Esophagus squamous epithelium (tissue), 5 donors: ENCODE data around the gene CNTN1. TPM values are rescaled to one million over a fixed set of nuclear protein-coding genes. Genes with fewer than 3 reads are reported as not detected.

ENCODE experiments used
- DNase-seq: peaks from one replicate; lab custom pipeline; 2025; lab: John Stamatoyannopoulos, UW
- H3K27ac ChIP-seq, 4 donors: fragments of 200-600 bp; sonication (generic); one replicate each; pipeline ENCODE4 v1.5.1; 2016 to 2019; ENCODE audit warnings: mild to moderate bottlenecking in 1 of 4
- H3K27me3 ChIP-seq, 4 donors: fragments of 200-600 bp; sonication (generic); 1 replicate in 3 of 4; 2 replicates in 1 of 4; pipeline versions ENCODE4 v1.5.1 to v1.6.0; 2017 to 2021; ENCODE audit warnings: antibody characterized with exemption in 1 of 4
- H3K36me3 ChIP-seq, 3 donors: fragments of 200-600 bp; sonication (generic); one replicate each; pipeline ENCODE4 v1.5.1; 2016 to 2019
- H3K4me1 ChIP-seq, 3 donors: fragments of 200-600 bp; sonication (generic); one replicate each; pipeline ENCODE4 v1.5.1; 2017 to 2019
- H3K4me3 ChIP-seq, 4 donors: fragments of 200-600 bp; sonication (generic); 1 replicate in 3 of 4; 2 replicates in 1 of 4; pipeline ENCODE4 v1.5.1; 2016 to 2019; ENCODE audit warnings: mild to moderate bottlenecking in 2 of 4, moderate library complexity in 1 of 4
- H3K9me3 ChIP-seq, 3 donors: fragments of 200-600 bp; sonication (generic); one replicate each; pipeline ENCODE4 v1.5.1; 2016 to 2019
- POLR2A ChIP-seq, 4 donors: fragments of 450-650 bp; IDR thresholded peaks; one replicate each; pipeline ENCODE4 v1.6.1; 2017; ENCODE audit warnings: antibody characterized with exemption in 4 of 4, mild to moderate bottlenecking in 4 of 4, moderate library complexity in 3 of 4
- WGBS, 2 donors: methylation state at CpG; one replicate each; pipeline ENCODE4 v1.1.5; 2018; 5-methylcytosine and 5-hydroxymethylcytosine counted together
- intact Hi-C: fragments of 100-400 bp; cut with DNase I; formaldehyde crosslinking; loops from one replicate; pipeline ENCODE4 v1.15.0; 2022
- total RNA-seq, 4 donors: library from RNA; depleted of rRNA; stranded (reverse); fragments of >200 nt; gene quantifications; one replicate each; pipeline ENCODE4 v1.1.0, GENCODE V29; 2016
- TF ChIP-seq, protein P1 (sequence below), 6 experiments: fragments of 450-650 bp in 4 of 6; fragments of 200-600 bp in 2 of 6; sonication (generic) in 2 of 6; IDR thresholded peaks; one replicate each; pipeline ENCODE4 v1.5.1; 2016 to 2019; ENCODE audit warnings: antibody characterized with exemption in 6 of 6, mild to moderate bottlenecking in 4 of 6, moderate library complexity in 4 of 6
- donor health status: DM: yes; HTN: yes; CAD: no.

The CNTN1 gene
- total RNA-seq, 4 donors from 2014 or later = 0.83 to 15.7 (median 5.8) TPM

DNA sequence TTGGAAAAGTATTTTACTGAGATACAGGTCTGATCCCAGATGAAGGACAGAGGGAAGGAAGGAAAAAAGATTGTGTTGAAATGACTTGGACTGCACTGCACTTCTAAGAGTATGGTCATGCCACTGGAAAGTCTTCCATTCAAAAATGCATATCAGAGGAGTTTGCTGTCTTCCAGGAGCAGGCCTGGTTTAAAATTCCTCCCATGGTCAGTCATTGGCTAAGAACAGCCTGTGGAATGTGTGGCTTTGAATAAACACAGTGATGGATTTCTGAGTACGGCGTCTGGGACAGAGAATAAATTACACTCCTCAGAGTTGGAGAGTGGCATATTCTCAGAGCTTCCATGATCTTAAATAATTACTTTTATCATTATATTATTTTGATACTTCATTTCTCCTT, 250.1 kb downstream of the CNTN1 start:
- no peak overlapping the region for H3K27ac ChIP-seq
- H3K4me1 ChIP-seq = no peaks in the 10 kb centered on the region
- H3K36me3 ChIP-seq = no peaks in the 10 kb centered on the region
- H3K9me3 ChIP-seq = no peaks in the 10 kb centered on the region
- no peak overlapping the region for H3K4me3 ChIP-seq
- DNase-seq = no peak
- 55 to 60% methylated on average over 2 of the region's 2 CpGs for WGBS, 2 donors
- TF ChIP-seq, protein P1, sequence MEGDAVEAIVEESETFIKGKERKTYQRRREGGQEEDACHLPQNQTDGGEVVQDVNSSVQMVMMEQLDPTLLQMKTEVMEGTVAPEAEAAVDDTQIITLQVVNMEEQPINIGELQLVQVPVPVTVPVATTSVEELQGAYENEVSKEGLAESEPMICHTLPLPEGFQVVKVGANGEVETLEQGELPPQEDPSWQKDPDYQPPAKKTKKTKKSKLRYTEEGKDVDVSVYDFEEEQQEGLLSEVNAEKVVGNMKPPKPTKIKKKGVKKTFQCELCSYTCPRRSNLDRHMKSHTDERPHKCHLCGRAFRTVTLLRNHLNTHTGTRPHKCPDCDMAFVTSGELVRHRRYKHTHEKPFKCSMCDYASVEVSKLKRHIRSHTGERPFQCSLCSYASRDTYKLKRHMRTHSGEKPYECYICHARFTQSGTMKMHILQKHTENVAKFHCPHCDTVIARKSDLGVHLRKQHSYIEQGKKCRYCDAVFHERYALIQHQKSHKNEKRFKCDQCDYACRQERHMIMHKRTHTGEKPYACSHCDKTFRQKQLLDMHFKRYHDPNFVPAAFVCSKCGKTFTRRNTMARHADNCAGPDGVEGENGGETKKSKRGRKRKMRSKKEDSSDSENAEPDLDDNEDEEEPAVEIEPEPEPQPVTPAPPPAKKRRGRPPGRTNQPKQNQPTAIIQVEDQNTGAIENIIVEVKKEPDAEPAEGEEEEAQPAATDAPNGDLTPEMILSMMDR (IDR thresholded peaks at IDR 0.05) = no peak
- no peak for TF ChIP-seq POLR2A (IDR thresholded peaks at IDR 0.05)
- intact Hi-C loops = no loop called here
- H3K27me3 ChIP-seq = peaks cover 0 to 16% (median 0%) of the 10 kb centered on the region in 4 donors

DNA sequence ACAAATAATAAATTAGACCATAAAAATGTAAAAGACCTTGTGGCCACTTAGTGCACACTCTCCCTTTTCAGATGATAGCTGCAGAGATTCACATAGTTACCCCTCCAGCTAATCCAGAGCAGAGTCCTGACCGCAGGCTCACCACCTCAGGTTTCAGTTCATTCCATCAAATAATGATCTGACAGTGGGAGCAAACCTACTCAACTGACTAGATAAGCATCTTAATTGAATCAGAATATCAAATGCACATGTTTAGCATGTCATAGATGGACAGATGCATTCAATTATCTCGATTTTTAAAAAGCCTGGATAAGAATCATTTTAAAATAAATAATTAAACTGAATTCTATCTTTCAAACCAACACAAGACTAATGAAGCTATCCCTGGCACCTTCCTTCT, 253.5 kb downstream of the CNTN1 start:
- Histone ChIP-seq H3K4me1 (no peaks in the 10 kb centered on the region), H3K27ac (no peak overlapping the region), H3K27me3 (peaks cover 0 to 35% (median 0%) of the 10 kb centered on the region in 4 donors), H3K36me3 (no peaks in the 10 kb centered on the region), H3K9me3 (no peaks in the 10 kb centered on the region), H3K4me3 (no peak overlapping the region)
- no peak for DNase-seq
- TF ChIP-seq POLR2A (IDR thresholded peaks at IDR 0.05) = no peak
- TF ChIP-seq, protein P1 (IDR thresholded peaks at IDR 0.05) = no peak
- intact Hi-C loops = no loop called here
- 85 to 88% methylated on average over 2 of the region's 2 CpGs for WGBS, 2 donors

DNA sequence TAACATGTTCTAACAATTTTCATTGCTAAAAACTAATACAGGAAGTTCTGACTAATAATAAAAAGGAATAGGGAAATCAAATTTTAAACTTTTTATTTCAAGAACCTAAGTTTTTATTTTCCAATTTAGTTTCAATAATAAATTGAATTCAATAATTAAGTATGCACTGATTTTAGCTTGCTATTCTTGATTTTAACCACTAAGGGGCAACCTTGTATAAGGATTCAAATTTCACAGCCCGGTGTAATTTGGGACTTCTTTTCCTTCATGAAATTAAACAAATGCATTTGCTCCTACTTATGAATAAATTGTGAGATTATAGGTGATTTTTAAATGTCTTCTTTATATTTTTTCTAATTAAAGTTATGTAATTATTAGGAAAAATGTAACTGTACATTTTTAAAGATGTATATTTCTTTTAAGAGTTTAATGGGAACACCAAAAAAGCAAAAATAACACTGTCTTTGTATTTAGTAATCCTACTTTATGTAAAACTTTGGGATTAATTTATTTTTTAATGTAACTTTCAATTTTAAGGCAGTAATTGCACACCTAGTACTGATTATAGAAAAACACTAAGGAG, 254.5 kb downstream of the CNTN1 start:
- TF ChIP-seq, protein P1 (IDR thresholded peaks at IDR 0.05) = peak in 5 of 6 experiments; percentile 21 to 76 (median 63)
- TF ChIP-seq POLR2A (IDR thresholded peaks at IDR 0.05) = no peak
- H3K27ac ChIP-seq = no peak overlapping the region
- no peaks in the 10 kb centered on the region for H3K4me1 ChIP-seq
- no peak for DNase-seq
- H3K9me3 ChIP-seq = no peaks in the 10 kb centered on the region
- intact Hi-C loops = no loop called here
- WGBS, 2 donors = 0% methylated on average over 1 of the region's 1 CpG
- no peak overlapping the region for H3K4me3 ChIP-seq
- H3K36me3 ChIP-seq = no peaks in the 10 kb centered on the region
- peaks cover 0 to 35% (median 0%) of the 10 kb centered on the region in 4 donors for H3K27me3 ChIP-seq

DNA sequence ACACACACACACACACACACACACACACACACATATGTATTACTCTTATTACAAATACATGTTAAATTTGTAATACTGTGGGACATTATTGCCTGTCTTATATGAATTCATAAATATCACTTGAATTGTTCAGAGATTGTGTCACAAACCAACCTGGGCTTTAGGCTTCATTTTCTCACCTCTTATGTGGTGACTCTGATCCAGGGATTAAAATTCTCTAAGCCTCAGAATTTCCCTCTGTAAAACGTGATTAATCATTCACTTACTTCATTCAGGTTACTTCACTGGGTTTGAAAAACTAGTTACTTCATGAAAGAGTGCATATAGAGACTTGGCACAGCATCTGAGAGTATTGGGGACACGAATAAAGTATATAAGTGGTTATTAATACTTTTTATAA, 255.6 kb downstream of the CNTN1 start:
- peaks cover 0 to 30% (median 0%) of the 10 kb centered on the region in 4 donors for H3K27me3 ChIP-seq
- H3K36me3 ChIP-seq = no peaks in the 10 kb centered on the region
- no peaks in the 10 kb centered on the region for H3K9me3 ChIP-seq
- DNase-seq = no peak
- intact Hi-C loops = no loop called here
- H3K4me1 ChIP-seq = no peaks in the 10 kb centered on the region
- H3K27ac ChIP-seq = no peak overlapping the region
- WGBS, 2 donors = 23 to 28% methylated on average over 2 of the region's 2 CpGs
- no peak for TF ChIP-seq POLR2A (IDR thresholded peaks at IDR 0.05)
- TF ChIP-seq, protein P1 (IDR thresholded peaks at IDR 0.05) = no peak
- H3K4me3 ChIP-seq = no peak overlapping the region

DNA sequence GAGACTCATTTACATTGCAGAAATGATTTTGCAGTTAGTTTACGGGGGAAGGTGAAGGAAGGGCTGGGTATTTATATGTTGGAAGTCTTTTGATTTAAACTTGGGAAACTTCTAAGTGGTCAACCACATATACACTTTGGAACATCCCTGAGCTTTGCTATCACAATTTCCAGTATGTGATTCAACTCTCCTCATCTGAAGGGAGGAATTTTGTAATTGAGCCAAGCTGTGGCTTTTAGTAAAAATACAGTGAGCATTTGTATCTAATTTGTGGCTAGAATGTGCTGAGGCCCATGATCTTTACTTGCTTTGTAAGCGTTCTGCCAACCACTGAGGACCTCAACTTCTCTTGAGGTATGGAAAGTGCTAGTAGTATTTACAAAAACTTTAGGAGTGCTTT, 260.8 kb downstream of the CNTN1 start:
- Histone ChIP-seq H3K4me3 (no peak overlapping the region), H3K9me3 (no peaks in the 10 kb centered on the region), H3K4me1 (no peaks in the 10 kb centered on the region), H3K27me3 (peaks cover 0 to 19% (median 0%) of the 10 kb centered on the region in 4 donors), H3K27ac (no peak overlapping the region), H3K36me3 (no peaks in the 10 kb centered on the region)
- 85 to 95% methylated on average over 2 of the region's 2 CpGs for WGBS, 2 donors
- intact Hi-C loops = no loop called here
- no peak for DNase-seq
- TF ChIP-seq POLR2A (IDR thresholded peaks at IDR 0.05) = no peak
- TF ChIP-seq, protein P1 (IDR thresholded peaks at IDR 0.05) = no peak
